Transverse colon (tissue), 4 donors: ENCODE results near the gene HERC4.

Experiments
- POLR2A ChIP-seq: fragments of 450-650 bp; IDR thresholded peaks from one replicate; pipeline ENCODE4 v1.6.1; 2016; ENCODE audit warnings: antibody characterized with exemption, mild to moderate bottlenecking, moderate library complexity
- POLR2AphosphoS5 ChIP-seq, 3 donors: sonication (generic); formaldehyde crosslinking; IDR thresholded peaks; one replicate each; pipeline ENCODE4 v1.6.1; 2016; ENCODE audit warnings: antibody characterized with exemption in 3 of 3
- TF ChIP-seq, protein P1 (sequence below), 5 experiments: fragments of 200-600 bp in 3 of 5; fragments of 450-650 bp in 2 of 5; sonication (generic) in 3 of 5; IDR thresholded peaks; 1 replicate in 2 of 5; 2 replicates in 3 of 5; pipeline ENCODE4 v1.5.1; 2016 to 2017; ENCODE audit warnings: antibody characterized with exemption in 5 of 5, inconsistent platforms in 3 of 5, mild to moderate bottlenecking in 2 of 5, moderate library complexity in 1 of 5

DNA sequence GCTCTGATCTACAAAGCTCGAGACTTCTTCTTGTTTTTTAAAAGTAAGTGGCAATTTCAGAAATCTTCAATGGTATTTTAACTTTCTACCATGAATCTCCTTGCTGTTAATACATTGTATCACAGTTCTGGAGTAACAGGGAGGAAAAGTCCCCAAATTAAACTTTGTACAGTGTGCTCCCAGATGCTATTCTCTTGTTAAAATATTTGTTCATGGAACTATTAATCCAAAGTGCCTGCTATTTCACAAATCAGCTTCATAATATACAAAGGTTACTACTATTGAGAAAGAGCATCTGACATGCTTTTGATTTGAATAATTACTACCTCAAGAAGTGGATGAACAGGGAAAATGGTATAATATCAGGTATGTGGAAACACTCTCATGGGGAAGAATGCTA, 154.0 kb downstream of the HERC4 start:
- TF ChIP-seq POLR2A (no peak), POLR2AphosphoS5 (IDR thresholded peaks at IDR 0.05) (no peak)
- TF ChIP-seq, protein P1, sequence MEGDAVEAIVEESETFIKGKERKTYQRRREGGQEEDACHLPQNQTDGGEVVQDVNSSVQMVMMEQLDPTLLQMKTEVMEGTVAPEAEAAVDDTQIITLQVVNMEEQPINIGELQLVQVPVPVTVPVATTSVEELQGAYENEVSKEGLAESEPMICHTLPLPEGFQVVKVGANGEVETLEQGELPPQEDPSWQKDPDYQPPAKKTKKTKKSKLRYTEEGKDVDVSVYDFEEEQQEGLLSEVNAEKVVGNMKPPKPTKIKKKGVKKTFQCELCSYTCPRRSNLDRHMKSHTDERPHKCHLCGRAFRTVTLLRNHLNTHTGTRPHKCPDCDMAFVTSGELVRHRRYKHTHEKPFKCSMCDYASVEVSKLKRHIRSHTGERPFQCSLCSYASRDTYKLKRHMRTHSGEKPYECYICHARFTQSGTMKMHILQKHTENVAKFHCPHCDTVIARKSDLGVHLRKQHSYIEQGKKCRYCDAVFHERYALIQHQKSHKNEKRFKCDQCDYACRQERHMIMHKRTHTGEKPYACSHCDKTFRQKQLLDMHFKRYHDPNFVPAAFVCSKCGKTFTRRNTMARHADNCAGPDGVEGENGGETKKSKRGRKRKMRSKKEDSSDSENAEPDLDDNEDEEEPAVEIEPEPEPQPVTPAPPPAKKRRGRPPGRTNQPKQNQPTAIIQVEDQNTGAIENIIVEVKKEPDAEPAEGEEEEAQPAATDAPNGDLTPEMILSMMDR (IDR thresholded peaks at IDR 0.05) = no peak
